SK-N-SH treated with all-trans-retinoic acid at 6 μM for 48 hours (cell line): Measurements from ENCODE around the gene ZMIZ1.

Experiments used
- ATAC-seq: fragments of 200-7000 bp; cut with Tn5 transposase; 3 replicates; pipeline ENCODE4 v1.9.1; 2020; ENCODE audit warnings: mild to moderate bottlenecking, moderate library complexity
- ARNTL ChIP-seq: fragments of 450-650 bp; formaldehyde crosslinking; IDR thresholded peaks from 2 replicates; pipeline ENCODE4 v1.5.0; 2020; ENCODE audit warnings: low read depth, mild to moderate bottlenecking, moderate library complexity, borderline replicate concordance
- BACH2 ChIP-seq: fragments of 250-450 bp; sonication (Bioruptor Pico); IDR thresholded peaks from 2 replicates; pipeline ENCODE4 v1.9.0; 2021; ENCODE audit warnings: mild to moderate bottlenecking, borderline replicate concordance
- CSDC2 ChIP-seq: fragments of 250-450 bp; sonication (Bioruptor Pico); IDR thresholded peaks from 2 replicates; pipeline ENCODE4 v1.5.0; 2020; ENCODE audit warnings: mild to moderate bottlenecking, moderate library complexity
- ESRRG ChIP-seq: fragments of 250-450 bp; sonication (Bioruptor Pico); IDR thresholded peaks from 2 replicates; pipeline ENCODE4 v1.6.1; 2021; ENCODE audit warnings: mild to moderate bottlenecking
- GLIS3 ChIP-seq: fragments of 250-450 bp; sonication (Bioruptor Pico); IDR thresholded peaks from 2 replicates; pipeline ENCODE4 v1.5.0; 2020; ENCODE audit warnings: mild to moderate bottlenecking, moderate library complexity
- ISL1 ChIP-seq: fragments of 250-450 bp; sonication (Bioruptor Pico); IDR thresholded peaks from 2 replicates; pipeline ENCODE4 v2.1.2; 2022; ENCODE audit warnings: mild to moderate bottlenecking, moderate library complexity
- OSR1 ChIP-seq: fragments of 250-450 bp; sonication (Bioruptor Pico); IDR thresholded peaks from 2 replicates; pipeline ENCODE4 v1.8.0; 2022; ENCODE audit warnings: moderate library complexity, mild to moderate bottlenecking, inconsistent platforms
- PPARA ChIP-seq: fragments of 250-450 bp; sonication (Bioruptor Pico); IDR thresholded peaks from 2 replicates; pipeline ENCODE4 v1.5.0; 2020; ENCODE audit warnings: mild to moderate bottlenecking, borderline replicate concordance
- RARB ChIP-seq: fragments of 250-450 bp; sonication (Bioruptor Pico); IDR thresholded peaks from 2 replicates; pipeline ENCODE4 v1.8.0; 2021; ENCODE audit warnings: mild to moderate bottlenecking, moderate library complexity
- SNAI2 ChIP-seq: fragments of 250-450 bp; sonication (Bioruptor Pico); IDR thresholded peaks from 2 replicates; pipeline ENCODE4 v1.5.0; 2020; ENCODE audit warnings: mild to moderate bottlenecking, moderate library complexity
- TCF4 ChIP-seq: fragments of 250-450 bp; sonication (Bioruptor Pico); IDR thresholded peaks from 2 replicates; pipeline ENCODE4 v1.8.0; 2021; ENCODE audit warnings: mild to moderate bottlenecking, moderate library complexity, borderline replicate concordance
- TOX ChIP-seq: fragments of 250-450 bp; sonication (Bioruptor Pico); IDR thresholded peaks from 2 replicates; pipeline ENCODE4 v1.8.0; 2021; ENCODE audit warnings: mild to moderate bottlenecking, moderate library complexity, borderline replicate concordance
- ZC3H10 ChIP-seq: fragments of 250-450 bp; sonication (Bioruptor Pico); IDR thresholded peaks from 2 replicates; pipeline ENCODE4 v1.5.1; 2021; ENCODE audit warnings: mild to moderate bottlenecking, moderate library complexity
- ZFP3 ChIP-seq: fragments of 250-450 bp; sonication (Bioruptor Pico); IDR thresholded peaks from 2 replicates; pipeline ENCODE4 v1.5.0; 2020; ENCODE audit warnings: mild to moderate bottlenecking, moderate library complexity
- ZFP30 ChIP-seq: fragments of 450-650 bp; formaldehyde crosslinking; IDR thresholded peaks from 2 replicates; pipeline ENCODE4 v1.5.0; 2022; ENCODE audit warnings: mild to moderate bottlenecking, moderate library complexity
- ZNF565 ChIP-seq: fragments of 450-650 bp; formaldehyde crosslinking; conservative IDR thresholded peaks from 2 replicates; pipeline ENCODE4 v1.5.0; 2020; ENCODE audit warnings: low read depth, mild to moderate bottlenecking, moderate library complexity
- ZNF70 ChIP-seq: fragments of 450-650 bp; formaldehyde crosslinking; IDR thresholded peaks from 2 replicates; pipeline ENCODE4 v1.5.0; 2020; ENCODE audit warnings: mild to moderate bottlenecking, moderate library complexity
- ZNF8 ChIP-seq: fragments of 450-650 bp; formaldehyde crosslinking; IDR thresholded peaks from 2 replicates; pipeline ENCODE4 v1.5.0; 2020; ENCODE audit warnings: mild to moderate bottlenecking, moderate library complexity
- TF ChIP-seq, protein P1 (sequence below): fragments of 250-450 bp; sonication (Bioruptor Pico); IDR thresholded peaks from 2 replicates; pipeline ENCODE4 v1.5.1; 2021; ENCODE audit warnings: mild to moderate bottlenecking, moderate library complexity
- TF ChIP-seq, protein P2 (sequence below): fragments of 250-450 bp; sonication (Bioruptor Pico); IDR thresholded peaks from 2 replicates; pipeline ENCODE4 v1.5.0; 2020; ENCODE audit warnings: mild to moderate bottlenecking, moderate library complexity
- TF ChIP-seq, protein P3 (sequence below): fragments of 250-450 bp; sonication (Bioruptor Pico); IDR thresholded peaks from 2 replicates; pipeline ENCODE4 v1.8.0; 2020; ENCODE audit warnings: mild to moderate bottlenecking, moderate library complexity, borderline replicate concordance

Gene ZMIZ1

DNA sequence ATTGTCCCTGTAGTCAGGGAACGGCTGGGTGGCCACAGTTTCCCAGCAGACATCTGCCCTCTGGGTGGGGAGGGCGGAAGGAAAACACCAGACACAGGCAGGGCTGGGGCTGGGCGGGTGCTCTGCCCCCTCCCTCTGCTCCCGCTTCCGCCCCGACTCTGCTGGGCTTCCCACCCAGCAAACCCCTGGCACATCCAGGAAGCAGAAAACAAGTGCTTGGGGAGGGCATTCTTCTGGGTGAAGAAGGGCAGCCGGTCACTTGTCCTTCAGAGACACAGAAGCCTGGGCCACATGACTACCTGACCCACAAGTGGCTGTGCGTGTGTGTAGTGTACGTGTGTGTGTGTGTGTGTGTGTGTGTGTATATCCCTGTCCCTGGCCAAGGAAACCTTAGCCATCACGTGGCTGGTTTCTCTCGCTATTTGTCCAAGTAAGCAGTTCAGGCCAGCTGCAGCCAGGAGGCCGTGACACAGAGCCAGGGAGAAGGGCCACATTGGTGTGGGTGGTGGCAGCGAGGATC is 77.9 kb downstream of the ZMIZ1 start:
- ATAC-seq = no peak
- no peak for TF ChIP-seq ISL1 (CRISPR knock-in tag)
- TF ChIP-seq, protein P1, sequence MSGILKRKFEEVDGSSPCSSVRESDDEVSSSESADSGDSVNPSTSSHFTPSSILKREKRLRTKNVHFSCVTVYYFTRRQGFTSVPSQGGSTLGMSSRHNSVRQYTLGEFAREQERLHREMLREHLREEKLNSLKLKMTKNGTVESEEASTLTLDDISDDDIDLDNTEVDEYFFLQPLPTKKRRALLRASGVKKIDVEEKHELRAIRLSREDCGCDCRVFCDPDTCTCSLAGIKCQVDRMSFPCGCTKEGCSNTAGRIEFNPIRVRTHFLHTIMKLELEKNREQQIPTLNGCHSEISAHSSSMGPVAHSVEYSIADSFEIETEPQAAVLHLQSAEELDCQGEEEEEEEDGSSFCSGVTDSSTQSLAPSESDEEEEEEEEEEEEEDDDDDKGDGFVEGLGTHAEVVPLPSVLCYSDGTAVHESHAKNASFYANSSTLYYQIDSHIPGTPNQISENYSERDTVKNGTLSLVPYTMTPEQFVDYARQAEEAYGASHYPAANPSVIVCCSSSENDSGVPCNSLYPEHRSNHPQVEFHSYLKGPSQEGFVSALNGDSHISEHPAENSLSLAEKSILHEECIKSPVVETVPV = no peak
- no peak for TF ChIP-seq SNAI2 (CRISPR knock-in tag)
- TF ChIP-seq ZNF8 (CRISPR knock-in tag) = no peak
- no peak for TF ChIP-seq RARB (CRISPR knock-in tag)
- TF ChIP-seq PPARA = no peak
- TF ChIP-seq ESRRG (CRISPR knock-in tag) = no peak
- no peak for TF ChIP-seq ZNF565 (CRISPR knock-in tag)
- no peak for TF ChIP-seq CSDC2 (CRISPR knock-in tag)
- TF ChIP-seq ARNTL = no peak
- TF ChIP-seq ZNF70 (CRISPR knock-in tag) = no peak
- TF ChIP-seq TCF4 = no peak
- no peak for TF ChIP-seq ZFP3
- TF ChIP-seq, protein P2, sequence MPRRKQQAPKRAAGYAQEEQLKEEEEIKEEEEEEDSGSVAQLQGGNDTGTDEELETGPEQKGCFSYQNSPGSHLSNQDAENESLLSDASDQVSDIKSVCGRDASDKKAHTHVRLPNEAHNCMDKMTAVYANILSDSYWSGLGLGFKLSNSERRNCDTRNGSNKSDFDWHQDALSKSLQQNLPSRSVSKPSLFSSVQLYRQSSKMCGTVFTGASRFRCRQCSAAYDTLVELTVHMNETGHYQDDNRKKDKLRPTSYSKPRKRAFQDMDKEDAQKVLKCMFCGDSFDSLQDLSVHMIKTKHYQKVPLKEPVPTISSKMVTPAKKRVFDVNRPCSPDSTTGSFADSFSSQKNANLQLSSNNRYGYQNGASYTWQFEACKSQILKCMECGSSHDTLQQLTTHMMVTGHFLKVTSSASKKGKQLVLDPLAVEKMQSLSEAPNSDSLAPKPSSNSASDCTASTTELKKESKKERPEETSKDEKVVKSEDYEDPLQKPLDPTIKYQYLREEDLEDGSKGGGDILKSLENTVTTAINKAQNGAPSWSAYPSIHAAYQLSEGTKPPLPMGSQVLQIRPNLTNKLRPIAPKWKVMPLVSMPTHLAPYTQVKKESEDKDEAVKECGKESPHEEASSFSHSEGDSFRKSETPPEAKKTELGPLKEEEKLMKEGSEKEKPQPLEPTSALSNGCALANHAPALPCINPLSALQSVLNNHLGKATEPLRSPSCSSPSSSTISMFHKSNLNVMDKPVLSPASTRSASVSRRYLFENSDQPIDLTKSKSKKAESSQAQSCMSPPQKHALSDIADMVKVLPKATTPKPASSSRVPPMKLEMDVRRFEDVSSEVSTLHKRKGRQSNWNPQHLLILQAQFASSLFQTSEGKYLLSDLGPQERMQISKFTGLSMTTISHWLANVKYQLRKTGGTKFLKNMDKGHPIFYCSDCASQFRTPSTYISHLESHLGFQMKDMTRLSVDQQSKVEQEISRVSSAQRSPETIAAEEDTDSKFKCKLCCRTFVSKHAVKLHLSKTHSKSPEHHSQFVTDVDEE (CRISPR knock-in tag) = no peak
- no peak for TF ChIP-seq TOX (CRISPR knock-in tag)
- no peak for TF ChIP-seq BACH2
- no peak for TF ChIP-seq ZC3H10 (CRISPR knock-in tag)

DNA sequence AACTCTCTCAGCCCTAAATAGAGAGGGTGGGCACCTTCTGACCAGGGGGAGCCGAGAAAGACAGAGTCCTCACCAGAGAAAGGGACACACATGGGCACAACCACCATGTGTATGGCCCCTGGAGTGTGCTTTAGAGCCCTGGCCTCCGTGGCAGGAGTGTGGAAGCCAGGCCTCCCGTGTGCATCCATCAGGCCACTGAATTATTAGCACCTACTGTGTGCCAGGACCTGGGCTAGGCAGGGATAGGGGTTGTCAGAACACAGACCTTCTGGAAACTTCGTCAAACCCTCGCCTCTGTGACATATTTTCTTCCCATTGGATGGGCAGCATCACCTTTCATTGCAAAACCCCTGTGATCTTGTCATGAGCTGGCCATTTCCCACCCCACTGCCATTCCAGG is 78.5 kb downstream of the ZMIZ1 start:
- TF ChIP-seq BACH2 (no peak), ZFP30 (CRISPR knock-in tag) (no peak), OSR1 (no peak), SNAI2 (CRISPR knock-in tag) (no peak), ISL1 (CRISPR knock-in tag) (no peak), ZC3H10 (CRISPR knock-in tag) (no peak), TOX (CRISPR knock-in tag) (no peak), ZNF565 (CRISPR knock-in tag) (no peak)
- TF ChIP-seq, protein P1 = no peak
- TF ChIP-seq, protein P3, sequence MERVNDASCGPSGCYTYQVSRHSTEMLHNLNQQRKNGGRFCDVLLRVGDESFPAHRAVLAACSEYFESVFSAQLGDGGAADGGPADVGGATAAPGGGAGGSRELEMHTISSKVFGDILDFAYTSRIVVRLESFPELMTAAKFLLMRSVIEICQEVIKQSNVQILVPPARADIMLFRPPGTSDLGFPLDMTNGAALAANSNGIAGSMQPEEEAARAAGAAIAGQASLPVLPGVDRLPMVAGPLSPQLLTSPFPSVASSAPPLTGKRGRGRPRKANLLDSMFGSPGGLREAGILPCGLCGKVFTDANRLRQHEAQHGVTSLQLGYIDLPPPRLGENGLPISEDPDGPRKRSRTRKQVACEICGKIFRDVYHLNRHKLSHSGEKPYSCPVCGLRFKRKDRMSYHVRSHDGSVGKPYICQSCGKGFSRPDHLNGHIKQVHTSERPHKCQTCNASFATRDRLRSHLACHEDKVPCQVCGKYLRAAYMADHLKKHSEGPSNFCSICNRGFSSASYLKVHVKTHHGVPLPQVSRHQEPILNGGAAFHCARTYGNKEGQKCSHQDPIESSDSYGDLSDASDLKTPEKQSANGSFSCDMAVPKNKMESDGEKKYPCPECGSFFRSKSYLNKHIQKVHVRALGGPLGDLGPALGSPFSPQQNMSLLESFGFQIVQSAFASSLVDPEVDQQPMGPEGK (CRISPR knock-in tag) = no peak
- no peak for ATAC-seq

DNA sequence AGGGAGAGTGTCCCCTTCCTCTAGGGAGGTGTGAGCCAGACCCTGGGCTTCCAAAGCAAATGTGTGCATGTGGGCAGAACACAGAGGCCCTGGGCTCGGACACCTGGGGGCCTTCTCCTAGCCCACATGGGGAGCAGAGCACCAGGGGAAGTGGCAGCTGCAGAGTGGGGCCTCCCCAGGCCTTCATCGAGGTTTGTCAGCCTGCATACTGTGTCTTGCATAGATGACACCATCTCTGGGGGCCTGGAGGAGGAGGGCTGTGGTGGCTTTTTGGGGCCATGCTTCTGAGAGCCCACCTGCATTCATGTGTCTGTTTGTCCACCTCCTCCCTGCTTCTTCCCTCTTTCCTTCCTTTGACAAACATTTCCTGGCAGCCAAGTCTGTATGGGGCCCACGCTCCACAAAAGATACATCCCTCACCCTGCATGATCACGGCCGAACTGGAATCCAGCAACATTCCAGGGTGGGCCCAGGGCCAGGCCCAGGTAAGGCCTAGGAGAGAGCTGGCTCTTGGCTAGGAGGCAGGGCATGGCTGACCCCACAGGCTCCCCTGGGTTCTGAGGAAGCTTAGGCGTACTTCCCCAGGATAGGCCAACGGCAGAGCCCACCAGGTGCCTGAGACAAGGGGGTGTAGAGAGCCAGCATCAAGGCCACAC is 79.2 kb downstream of the ZMIZ1 start:
- no peak for ATAC-seq
- no peak for TF ChIP-seq ZNF8 (CRISPR knock-in tag)
- no peak for TF ChIP-seq ISL1 (CRISPR knock-in tag)
- TF ChIP-seq GLIS3 (CRISPR knock-in tag) = no peak
- TF ChIP-seq PPARA = no peak
- TF ChIP-seq, all 23 proteins: peak for 0
